Measurements from ENCODE around the gene TCF12. TPM values are rescaled to one million over a fixed set of nuclear protein-coding genes. Genes with fewer than 3 reads are reported as not detected.

The TCF12 gene
- total RNA-seq, 1 donor: 119 TPM

DNA sequence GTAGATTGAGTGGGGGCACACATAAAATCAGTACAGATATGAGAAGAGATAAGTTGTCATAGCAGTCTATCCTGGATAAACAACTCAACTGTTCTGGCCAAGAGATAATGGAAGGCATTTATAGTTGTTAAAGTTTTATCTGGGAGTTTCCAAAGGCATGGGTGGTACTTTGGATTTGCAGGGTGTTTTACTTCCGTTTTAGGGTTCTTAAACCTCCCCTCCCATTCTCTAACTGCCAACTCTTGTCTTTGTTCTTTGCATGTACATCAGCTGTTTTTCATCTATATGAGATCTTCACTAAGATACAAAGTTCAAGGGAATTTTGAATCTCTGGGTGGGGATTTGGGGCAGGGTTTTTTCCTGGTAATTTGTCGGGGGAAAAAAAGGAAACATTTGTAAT is 283.1 kb downstream of the TCF12 start:
- no peak for DNase-seq (ENCODE audit: low read depth in 2 of 3, low spot score in 2 of 3)

- DNase-seq (ENCODE audit: low read depth in 2 of 3, low spot score in 2 of 3): no peak
Observed at GRCh38 chr15:57203906-57204305, 285.5 kb downstream of the TCF12 start.

- no peak for DNase-seq (ENCODE audit: low read depth in 2 of 3, low spot score in 2 of 3)
Observed at GRCh38 chr15:57205027-57205855, 286.8 kb downstream of the TCF12 start.

- DNase-seq (ENCODE audit: low read depth in 2 of 3, low spot score in 2 of 3): no peak
Observed at GRCh38 chr15:57205996-57206395, 287.6 kb downstream of the TCF12 start.

GRCh38 chr15:57213862-57214261 is 295.4 kb downstream of the TCF12 start:
- DNase-seq (ENCODE audit: low read depth in 2 of 3, low spot score in 2 of 3): peak in 2 of 3 donors; percentile 52 to 75

GRCh38 chr15:57215326-57215725 is 296.9 kb downstream of the TCF12 start:
- DNase-seq (ENCODE audit: low read depth in 2 of 3, low spot score in 2 of 3): no peak

GRCh38 chr15:57215881-57216280 is 297.4 kb downstream of the TCF12 start:
- DNase-seq (ENCODE audit: low read depth in 2 of 3, low spot score in 2 of 3): no peak

DNA sequence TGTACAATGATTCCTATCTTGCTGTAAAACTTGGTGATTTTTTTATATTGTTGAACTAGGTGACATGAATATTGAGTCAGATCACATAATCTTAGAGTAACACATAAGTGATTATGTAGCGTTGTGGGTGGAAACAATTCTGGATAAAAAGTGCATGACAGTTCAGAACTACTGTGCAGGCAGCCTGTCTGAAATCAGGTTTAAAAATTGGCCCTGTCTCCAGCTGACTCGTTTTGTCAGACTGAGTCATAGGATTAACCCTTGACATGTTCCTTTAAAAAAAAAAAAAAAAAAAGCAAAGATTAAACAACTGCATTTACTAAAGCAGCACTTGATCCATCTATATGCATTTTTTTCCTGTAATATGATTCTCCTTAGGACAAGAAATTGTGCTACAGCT is 297.8 kb downstream of the TCF12 start:
- DNase-seq (ENCODE audit: low read depth in 2 of 3, low spot score in 2 of 3): no peak

DNA sequence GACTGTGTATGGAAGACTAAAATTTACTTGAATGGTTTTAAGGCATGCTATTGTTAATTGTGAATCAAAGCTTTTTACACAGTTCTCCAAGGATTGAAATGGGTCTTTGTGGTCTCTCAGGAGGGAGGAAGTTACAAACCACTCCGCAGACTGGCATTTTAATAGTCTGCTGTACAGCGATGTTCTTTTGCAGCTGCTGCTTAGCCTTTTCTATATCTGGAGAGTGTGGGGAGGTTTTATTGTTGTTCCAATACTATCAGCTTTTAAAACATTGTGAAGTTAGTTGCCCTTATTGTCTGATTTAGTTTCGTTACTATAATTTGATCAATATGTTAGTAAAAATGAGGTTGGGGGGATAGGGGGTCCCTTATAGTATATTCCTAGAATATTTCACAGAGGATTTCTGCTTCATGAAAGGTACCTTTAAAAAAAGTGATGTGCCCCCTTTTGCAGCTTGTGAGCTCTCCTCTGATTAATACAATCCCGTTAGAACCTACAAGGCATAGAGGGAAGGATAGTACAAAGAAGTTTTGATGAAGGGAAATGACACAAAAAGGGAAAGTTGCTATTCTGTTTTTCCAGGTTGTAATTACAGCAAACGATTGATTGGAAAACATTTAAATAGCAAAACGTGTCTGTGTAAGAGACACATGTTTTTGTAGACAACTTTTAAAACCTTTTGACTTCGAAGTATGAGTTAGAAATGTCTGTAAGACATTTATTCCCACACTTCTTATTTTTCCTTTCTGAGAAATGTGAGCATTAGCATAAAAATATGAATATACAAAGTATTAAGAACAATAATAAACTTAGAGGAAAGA is 299.5 kb downstream of the TCF12 start:
- DNase-seq (ENCODE audit: low read depth in 2 of 3, low spot score in 2 of 3): peak in 1 of 3 donors; percentile 38

DNA sequence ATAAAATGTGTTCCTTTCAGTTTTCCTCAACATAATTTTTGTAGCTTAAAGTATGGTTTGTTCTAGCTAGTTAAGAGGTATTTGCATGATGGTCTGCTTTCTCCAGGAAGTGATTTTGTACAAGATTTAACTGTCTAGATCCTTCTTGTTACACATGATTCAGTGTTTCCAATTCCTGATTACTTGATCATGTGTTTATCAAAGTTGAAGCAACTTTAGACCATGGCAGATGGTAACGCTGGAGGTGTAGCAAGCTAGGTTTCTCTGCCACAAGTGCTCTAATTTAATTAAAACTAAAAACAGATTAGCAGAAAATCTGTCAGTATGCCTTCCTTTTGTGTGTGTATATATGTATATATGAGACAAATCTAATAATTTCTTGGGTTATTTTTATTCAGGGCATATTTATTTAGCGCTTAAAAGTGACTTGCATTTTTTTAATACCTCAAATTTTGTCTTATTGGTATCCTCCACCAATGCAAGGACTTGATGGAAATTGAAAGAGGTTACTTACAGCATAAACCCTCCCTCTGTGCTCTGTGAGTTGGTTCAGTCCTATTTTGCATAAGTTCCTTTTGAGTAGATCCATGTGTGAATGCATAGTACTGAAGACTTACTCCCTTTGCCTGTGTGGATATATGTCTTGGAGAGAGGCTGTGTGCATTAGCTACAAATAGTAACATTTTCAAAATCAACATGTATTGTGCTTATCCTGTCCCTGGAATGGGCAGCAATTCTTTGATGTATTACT is 300.6 kb downstream of the TCF12 start:
- peak in 2 of 3 donors; percentile 15 to 45 for DNase-seq (ENCODE audit: low read depth in 2 of 3, low spot score in 2 of 3)

GRCh38 chr15:57220205-57220604 is 301.8 kb downstream of the TCF12 start:
- no peak for DNase-seq (ENCODE audit: low read depth in 2 of 3, low spot score in 2 of 3)

GRCh38 chr15:57221134-57221533 is 302.7 kb downstream of the TCF12 start:
- no peak for DNase-seq (ENCODE audit: low read depth in 2 of 3, low spot score in 2 of 3)

DNA sequence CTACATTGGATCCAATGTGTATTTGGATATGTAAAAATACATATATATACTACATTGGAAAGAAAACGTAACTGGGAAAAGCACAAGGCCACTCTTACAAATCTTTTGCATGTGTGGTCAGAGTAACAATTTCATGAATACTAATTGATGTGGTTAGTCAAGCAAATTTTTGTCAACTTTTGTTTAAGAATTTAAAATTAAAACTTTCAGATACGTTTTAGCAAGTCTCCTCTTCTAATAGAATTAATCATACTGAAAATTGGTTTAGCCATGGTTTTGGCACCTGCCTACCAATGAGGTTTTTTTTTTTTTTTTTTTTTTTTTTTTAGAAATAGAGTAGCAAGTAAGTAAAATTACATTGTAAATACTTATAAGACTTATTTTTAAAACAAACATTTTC is 304.9 kb downstream of the TCF12 start:
- DNase-seq (ENCODE audit: low read depth in 2 of 3, low spot score in 2 of 3): no peak

- no peak for DNase-seq (ENCODE audit: low read depth in 2 of 3, low spot score in 2 of 3)
Observed at GRCh38 chr15:57223887-57224286, 305.4 kb downstream of the TCF12 start.

GRCh38 chr15:57224664-57225063 is 306.2 kb downstream of the TCF12 start:
- peak in 1 of 3 donors; percentile 4 for DNase-seq (ENCODE audit: low read depth in 2 of 3, low spot score in 2 of 3)

DNA sequence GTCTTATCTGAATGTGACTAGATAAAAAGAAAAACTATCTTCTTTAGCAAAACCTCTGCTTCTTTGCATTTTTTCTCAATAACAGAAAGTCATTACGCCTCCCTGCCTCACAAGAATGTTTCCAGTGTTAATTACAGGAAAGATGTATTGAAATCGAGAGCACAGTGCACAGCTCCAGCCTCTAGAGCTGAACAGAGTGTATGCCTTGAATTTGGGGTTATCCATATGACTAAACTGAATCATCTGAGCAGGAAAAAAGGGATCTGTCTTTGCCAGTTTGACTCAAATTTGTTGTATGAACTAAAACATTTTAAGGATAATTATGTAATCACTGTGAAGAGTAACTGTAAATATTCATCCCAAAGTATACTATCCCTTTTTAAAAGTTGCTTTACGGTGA is 308.7 kb downstream of the TCF12 start:
- DNase-seq (ENCODE audit: low read depth in 2 of 3, low spot score in 2 of 3): no peak

- no peak for DNase-seq (ENCODE audit: low read depth in 2 of 3, low spot score in 2 of 3)
Observed at GRCh38 chr15:57227899-57228298, 309.5 kb downstream of the TCF12 start.

DNA sequence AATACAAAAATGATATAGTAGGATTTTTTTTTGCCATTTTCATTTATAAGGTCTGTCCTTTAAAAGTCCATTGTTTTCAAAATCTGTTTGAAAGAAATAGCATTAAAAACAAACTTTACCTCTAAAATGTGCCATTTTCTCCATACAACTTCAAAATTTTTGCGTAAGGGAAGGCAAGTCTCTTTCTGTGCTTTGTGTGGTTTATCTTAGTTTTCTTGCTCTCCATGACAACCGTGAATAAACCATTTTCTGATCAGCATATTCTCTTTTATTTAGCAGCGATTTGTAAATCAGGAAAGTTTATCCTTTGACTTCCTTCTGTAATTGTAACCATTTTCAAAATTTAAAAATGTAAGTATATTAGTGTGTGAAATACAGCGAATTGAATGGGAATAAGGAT is 310.0 kb downstream of the TCF12 start:
- no peak for DNase-seq (ENCODE audit: low read depth in 2 of 3, low spot score in 2 of 3)

DNA sequence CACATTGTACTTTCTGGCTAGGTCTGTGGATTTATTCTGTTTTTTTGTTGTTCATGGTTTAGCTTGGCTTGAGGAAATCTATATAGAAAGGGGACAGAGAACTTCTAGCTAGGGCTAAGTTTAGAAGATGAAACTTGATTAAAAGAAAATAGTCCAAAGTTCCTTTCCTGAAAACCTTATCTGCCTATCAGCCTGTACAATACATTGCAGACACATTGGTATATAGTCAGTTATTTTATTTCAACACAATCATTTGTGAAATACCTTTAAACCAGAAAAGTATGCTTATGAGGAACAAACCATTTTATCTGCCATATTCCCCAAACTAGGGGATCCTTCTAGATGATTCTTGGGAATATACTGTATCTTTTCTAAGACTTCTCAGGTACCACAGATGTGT is 310.6 kb downstream of the TCF12 start:
- no peak for DNase-seq (ENCODE audit: low read depth in 2 of 3, low spot score in 2 of 3)

GRCh38 chr15:57231559-57231958 is 313.1 kb downstream of the TCF12 start:
- no peak for DNase-seq (ENCODE audit: low read depth in 2 of 3, low spot score in 2 of 3)

DNA sequence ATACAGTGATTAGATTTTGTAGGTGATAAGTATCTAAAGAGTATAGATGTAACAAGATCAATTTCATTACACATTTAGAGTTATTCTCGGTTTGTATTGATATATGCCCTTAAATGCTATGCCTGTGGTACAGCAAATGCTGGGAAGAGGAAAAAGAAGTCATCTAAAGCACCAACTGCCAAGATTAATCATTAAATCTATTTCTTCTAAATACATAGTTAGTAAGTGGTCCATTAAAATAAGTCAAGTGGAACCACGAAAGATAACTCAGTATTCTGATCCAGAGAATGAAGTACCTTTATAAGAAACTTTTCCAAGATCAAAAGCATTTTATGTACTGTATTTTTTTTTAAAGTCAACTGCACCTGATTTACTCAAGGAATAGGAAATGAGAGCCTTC is 315.7 kb downstream of the TCF12 start:
- DNase-seq (ENCODE audit: low read depth in 2 of 3, low spot score in 2 of 3): no peak
